Measurements from ENCODE around the gene MRM2.

DNA sequence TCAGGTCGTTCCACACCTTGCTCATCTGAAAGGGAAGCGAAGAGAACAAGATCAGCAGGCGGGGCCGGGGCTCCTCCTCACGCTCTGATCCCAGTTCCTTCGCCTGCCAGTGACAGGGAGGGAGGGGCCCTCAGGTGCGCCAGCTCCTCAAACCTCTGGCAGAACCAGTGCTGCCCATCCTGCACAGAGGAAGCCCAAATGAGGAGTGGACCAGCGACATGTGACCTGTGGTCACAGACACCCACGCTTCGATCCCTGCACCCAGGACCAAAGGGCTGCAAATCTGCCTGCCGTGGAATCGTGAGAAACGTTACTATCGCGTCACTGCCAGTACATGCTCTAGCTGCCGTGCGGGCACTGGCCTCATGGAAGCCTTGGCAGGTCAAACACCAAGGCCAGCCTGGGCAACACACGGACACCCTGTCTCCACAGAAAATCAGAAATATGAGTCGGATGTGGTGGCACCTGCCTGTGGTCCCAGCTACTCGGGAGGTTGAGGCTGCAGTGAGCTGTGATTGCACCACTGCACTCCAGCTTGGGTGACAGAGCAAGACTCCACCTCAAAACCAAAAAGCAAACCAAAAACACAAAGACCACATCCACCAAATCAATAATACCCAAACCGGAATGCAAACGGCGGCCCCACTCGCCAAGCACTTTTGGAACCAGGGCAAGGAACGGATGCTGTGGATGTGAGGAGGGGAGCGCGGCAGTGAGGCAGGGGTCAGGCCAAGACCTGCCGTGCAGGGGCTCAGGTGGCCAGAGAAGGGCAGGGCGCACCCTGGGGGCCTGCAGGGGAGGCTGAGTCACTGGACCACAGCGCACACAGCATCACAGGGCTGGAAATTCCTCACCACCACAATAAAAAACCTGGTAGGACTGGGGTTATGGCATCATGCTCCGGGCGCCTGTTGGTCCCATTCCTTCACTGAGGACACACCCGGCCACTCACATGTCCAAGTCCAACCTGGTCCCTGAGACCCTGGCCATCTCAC lies 13.4 kb upstream of the MRM2 start:
- no peak for TF ChIP-seq TAF1 (IDR thresholded peaks at IDR 0.05; ENCODE audit: low read depth)
- TF ChIP-seq, protein P1, sequence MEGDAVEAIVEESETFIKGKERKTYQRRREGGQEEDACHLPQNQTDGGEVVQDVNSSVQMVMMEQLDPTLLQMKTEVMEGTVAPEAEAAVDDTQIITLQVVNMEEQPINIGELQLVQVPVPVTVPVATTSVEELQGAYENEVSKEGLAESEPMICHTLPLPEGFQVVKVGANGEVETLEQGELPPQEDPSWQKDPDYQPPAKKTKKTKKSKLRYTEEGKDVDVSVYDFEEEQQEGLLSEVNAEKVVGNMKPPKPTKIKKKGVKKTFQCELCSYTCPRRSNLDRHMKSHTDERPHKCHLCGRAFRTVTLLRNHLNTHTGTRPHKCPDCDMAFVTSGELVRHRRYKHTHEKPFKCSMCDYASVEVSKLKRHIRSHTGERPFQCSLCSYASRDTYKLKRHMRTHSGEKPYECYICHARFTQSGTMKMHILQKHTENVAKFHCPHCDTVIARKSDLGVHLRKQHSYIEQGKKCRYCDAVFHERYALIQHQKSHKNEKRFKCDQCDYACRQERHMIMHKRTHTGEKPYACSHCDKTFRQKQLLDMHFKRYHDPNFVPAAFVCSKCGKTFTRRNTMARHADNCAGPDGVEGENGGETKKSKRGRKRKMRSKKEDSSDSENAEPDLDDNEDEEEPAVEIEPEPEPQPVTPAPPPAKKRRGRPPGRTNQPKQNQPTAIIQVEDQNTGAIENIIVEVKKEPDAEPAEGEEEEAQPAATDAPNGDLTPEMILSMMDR (IDR thresholded peaks at IDR 0.05; ENCODE audit: poor library complexity, severe bottlenecking), result no peak
- no peak for TF ChIP-seq EZH2 (IDR thresholded peaks at IDR 0.05; ENCODE audit: borderline replicate concordance, insufficient read depth, low read length, poor library complexity, severe bottlenecking)
- TF ChIP-seq POLR2AphosphoS5 (IDR thresholded peaks at IDR 0.05), result no peak
- TF ChIP-seq, protein P2, sequence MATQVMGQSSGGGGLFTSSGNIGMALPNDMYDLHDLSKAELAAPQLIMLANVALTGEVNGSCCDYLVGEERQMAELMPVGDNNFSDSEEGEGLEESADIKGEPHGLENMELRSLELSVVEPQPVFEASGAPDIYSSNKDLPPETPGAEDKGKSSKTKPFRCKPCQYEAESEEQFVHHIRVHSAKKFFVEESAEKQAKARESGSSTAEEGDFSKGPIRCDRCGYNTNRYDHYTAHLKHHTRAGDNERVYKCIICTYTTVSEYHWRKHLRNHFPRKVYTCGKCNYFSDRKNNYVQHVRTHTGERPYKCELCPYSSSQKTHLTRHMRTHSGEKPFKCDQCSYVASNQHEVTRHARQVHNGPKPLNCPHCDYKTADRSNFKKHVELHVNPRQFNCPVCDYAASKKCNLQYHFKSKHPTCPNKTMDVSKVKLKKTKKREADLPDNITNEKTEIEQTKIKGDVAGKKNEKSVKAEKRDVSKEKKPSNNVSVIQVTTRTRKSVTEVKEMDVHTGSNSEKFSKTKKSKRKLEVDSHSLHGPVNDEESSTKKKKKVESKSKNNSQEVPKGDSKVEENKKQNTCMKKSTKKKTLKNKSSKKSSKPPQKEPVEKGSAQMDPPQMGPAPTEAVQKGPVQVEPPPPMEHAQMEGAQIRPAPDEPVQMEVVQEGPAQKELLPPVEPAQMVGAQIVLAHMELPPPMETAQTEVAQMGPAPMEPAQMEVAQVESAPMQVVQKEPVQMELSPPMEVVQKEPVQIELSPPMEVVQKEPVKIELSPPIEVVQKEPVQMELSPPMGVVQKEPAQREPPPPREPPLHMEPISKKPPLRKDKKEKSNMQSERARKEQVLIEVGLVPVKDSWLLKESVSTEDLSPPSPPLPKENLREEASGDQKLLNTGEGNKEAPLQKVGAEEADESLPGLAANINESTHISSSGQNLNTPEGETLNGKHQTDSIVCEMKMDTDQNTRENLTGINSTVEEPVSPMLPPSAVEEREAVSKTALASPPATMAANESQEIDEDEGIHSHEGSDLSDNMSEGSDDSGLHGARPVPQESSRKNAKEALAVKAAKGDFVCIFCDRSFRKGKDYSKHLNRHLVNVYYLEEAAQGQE (IDR thresholded peaks at IDR 0.05; ENCODE audit: borderline replicate concordance), result no peak
